HUDEP-2 (cell line): Measurements from ENCODE around the gene APOM.

Experiments
- DNase-seq, 76 experiments: peaks; one replicate each; lab custom pipeline; 2025; ENCODE audit not compliant: unreplicated experiment in 76 of 76; lab: John Stamatoyannopoulos, UW

Gene APOM

GRCh38 chr6:31676322-31676903 lies 20.7 kb downstream of the APOM start:
- no peak for DNase-seq

GRCh38 chr6:31676904-31677303 lies 21.2 kb downstream of the APOM start:
- DNase-seq, result no peak

- no peak for DNase-seq
These were observed 22.3 kb downstream of the APOM start for GRCh38 chr6:31677955-31678354.

- DNase-seq, result peak in 70 of 76 experiments; percentile 21 to 86 (median 70)
These were observed 24.8 kb downstream of the APOM start, which contains the start of gene LY6G5C for GRCh38 chr6:31680226-31681134. TSS of gene LY6G5C (minus strand) at chr6:31681067. CDS start at chr6:31680373, 694 bp downstream.

GRCh38 chr6:31681135-31681671 lies 25.5 kb downstream of the APOM start:
- DNase-seq, result peak in 20 of 76 experiments; percentile 16 to 45 (median 32)

- DNase-seq, result no peak
These were observed 27.9 kb downstream of the APOM start for GRCh38 chr6:31683591-31683990.

GRCh38 chr6:31686483-31686882 lies 30.8 kb downstream of the APOM start:
- peak in 40 of 76 experiments; percentile 5 to 66 (median 40) for DNase-seq

GRCh38 chr6:31687321-31687720 lies 31.6 kb downstream of the APOM start:
- DNase-seq, result no peak

- no peak for DNase-seq
These were observed 32.4 kb downstream of the APOM start for GRCh38 chr6:31687860-31688693.

GRCh38 chr6:31689249-31690110 lies 33.8 kb downstream of the APOM start:
- peak in 2 of 76 experiments; percentile 11 to 16 for DNase-seq

- DNase-seq, result peak in 53 of 76 experiments; percentile 13 to 70 (median 38)
These were observed 34.8 kb downstream of the APOM start for GRCh38 chr6:31690231-31691077.

- no peak for DNase-seq
These were observed 35.4 kb downstream of the APOM start for GRCh38 chr6:31691078-31691463.

GRCh38 chr6:31691564-31692108 lies 35.9 kb downstream of the APOM start:
- no peak for DNase-seq

GRCh38 chr6:31692353-31692752 lies 36.7 kb downstream of the APOM start:
- no peak for DNase-seq

GRCh38 chr6:31692886-31693285 lies 37.2 kb downstream of the APOM start:
- no peak for DNase-seq

GRCh38 chr6:31693535-31693934 lies 37.8 kb downstream of the APOM start:
- DNase-seq, result no peak

- no peak for DNase-seq
These were observed 41.9 kb downstream of the APOM start for GRCh38 chr6:31697555-31697954.

GRCh38 chr6:31700740-31701401 lies 45.2 kb downstream of the APOM start:
- no peak for DNase-seq
